OCI-LY7 (cell line): ENCODE results near the gene COPRS. TPM values are rescaled to one million over a fixed set of nuclear protein-coding genes. Genes with fewer than 3 reads are reported as not detected.

Experiments
- Bru-seq: library from RNA; stranded (reverse); fragments of 400-500 nt; gene quantifications from one replicate; lab custom pipeline; 2021; lab: Mats Ljungman, UMichigan
- BruChase-seq, 2 experiments: library from RNA; stranded (reverse); fragments of 400-500 nt; gene quantifications; one replicate each; lab custom pipeline; 2021; lab: Mats Ljungman, UMichigan
- BruUV-seq: library from RNA; stranded (reverse); fragments of 400-500 nt; replicated peaks from 2 replicates; lab custom pipeline; 2021; lab: Mats Ljungman, UMichigan
- CTCF ChIA-PET: fragments of 300-600 bp; sonication (Branson Sonifier 250); formaldehyde crosslinking; loops from one replicate; lab custom pipeline; 2022; ENCODE audit warnings: antibody characterized with exemption; ENCODE audit not compliant: unreplicated experiment; lab: Charles Lee
- POLR2A ChIA-PET: fragments of 300-600 bp; sonication (Branson Sonifier 250); formaldehyde crosslinking; loops from one replicate; lab custom pipeline; 2022; ENCODE audit warnings: antibody characterized with exemption; lab: Charles Lee
- DNase-seq: peaks from one replicate; pipeline ENCODE4 v3.0.0-alpha.2; 2015; ENCODE audit warnings: low spot score
- H2AFZ ChIP-seq: fragments of 200-600 bp; sonication (generic), shearing (Covaris generic); 2 replicates; pipeline ENCODE4 v1.6.1; 2014; ENCODE audit warnings: mild to moderate bottlenecking, antibody characterized with exemption, low read length, moderate library complexity
- H3K27ac ChIP-seq: fragments of 200-600 bp; sonication (generic); 2 replicates; pipeline ENCODE4 v1.5.1; 2014; ENCODE audit warnings: mixed run types, low read depth, mild to moderate bottlenecking, moderate library complexity, low read length, inconsistent platforms; ENCODE audit not compliant: poor library complexity, severe bottlenecking
- H3K36me3 ChIP-seq: fragments of 200-600 bp; sonication (generic); 2 replicates; pipeline ENCODE4 v1.6.1; 2014; ENCODE audit warnings: mild to moderate bottlenecking, antibody characterized with exemption, low read length, moderate library complexity, mixed read lengths; ENCODE audit not compliant: insufficient read depth
- H3K4me1 ChIP-seq: fragments of 200-600 bp; sonication (generic); 2 replicates; pipeline ENCODE4 v1.5.1; 2014; ENCODE audit warnings: mild to moderate bottlenecking, low read length; ENCODE audit not compliant: insufficient read depth, poor library complexity, severe bottlenecking
- H3K4me2 ChIP-seq: fragments of 200-600 bp; sonication (generic); 2 replicates; pipeline ENCODE4 v1.6.1; 2014; ENCODE audit warnings: mild to moderate bottlenecking, low read length
- H3K4me3 ChIP-seq: fragments of 200-600 bp; sonication (generic); 2 replicates; pipeline ENCODE4 v1.5.1; 2014; ENCODE audit warnings: mild to moderate bottlenecking, low read depth, low read length; ENCODE audit not compliant: poor library complexity, severe bottlenecking
- H3K79me2 ChIP-seq: fragments of 200-600 bp; sonication (generic); 2 replicates; pipeline ENCODE4 v1.6.1; 2016; ENCODE audit warnings: low read depth, mild to moderate bottlenecking, low read length, moderate library complexity, mixed read lengths; ENCODE audit not compliant: insufficient read depth
- H3K9me2 ChIP-seq: fragments of 200-600 bp; sonication (generic); 2 replicates; pipeline ENCODE4 v1.6.1; 2016; ENCODE audit warnings: mild to moderate bottlenecking, low read length, mixed read lengths; ENCODE audit not compliant: insufficient read depth
- H3K9me3 ChIP-seq: fragments of 200-600 bp; sonication (generic); 2 replicates; pipeline ENCODE4 v1.6.1; 2014; ENCODE audit warnings: mild to moderate bottlenecking, mixed run types, low read length, mixed read lengths
- H4K20me1 ChIP-seq: fragments of 200-600 bp; sonication (generic); 2 replicates; pipeline ENCODE4 v1.6.1; 2014; ENCODE audit warnings: mild to moderate bottlenecking, antibody characterized with exemption, low read length, moderate library complexity, mixed read lengths; ENCODE audit not compliant: insufficient read depth
- CTCF ChIP-seq: fragments of 200-600 bp; sonication (generic); conservative IDR thresholded peaks from 2 replicates; pipeline ENCODE4 v1.5.1; 2014; ENCODE audit warnings: mild to moderate bottlenecking, antibody characterized with exemption, low read length, moderate library complexity, mixed read lengths
- EZH2phosphoT487 ChIP-seq: fragments of 200-600 bp; sonication (generic); IDR thresholded peaks from 2 replicates; pipeline ENCODE4 v1.6.1; 2018; ENCODE audit warnings: low read depth, borderline replicate concordance, mild to moderate bottlenecking, mixed run types, antibody characterized with exemption, low read length, moderate library complexity, mixed read lengths
- intact Hi-C: fragments of 100-400 bp; cut with micrococcal nuclease; formaldehyde crosslinking; loops from one replicate; pipeline ENCODE4 v1.10.0; 2022; ENCODE audit not compliant: unreplicated experiment
- long read RNA-seq: library from polyadenylated mRNA; stranded (forward); transcript quantifications from one replicate; pipeline ENCODE4 v2.0.0, GENCODE V29; 2022
- total RNA-seq, 2 experiments: library from RNA; depleted of rRNA in 1 of 2; stranded (reverse); fragments of >200 nt in 1 of 2; shearing (Covaris generic) in 1 of 2; gene quantifications; 2 replicates each; pipeline ENCODE4 v1.2.3, GENCODE V29; 2014 to 2022

Gene COPRS
- 50.7 and 64.3 TPM in 2 replicates for total RNA-seq (2014; rRNA removed; shearing (Covaris generic))
- total RNA-seq (2022) = 32.1 and 32.7 TPM in 2 replicates
- Bru-seq, nascent RNA = percentile 60 among the genes with signal in this experiment
- BruChase-seq, experiment 1, labeled RNA remaining after a 6-hour chase = percentile 72 among the genes with signal in this experiment
- BruChase-seq, experiment 2, labeled RNA remaining after a 2-hour chase = percentile 63 among the genes with signal in this experiment
- long read RNA-seq, transcript COPRS-201 (4 exons, 968 nt) = major isoform, 73 of 74 reads
- long read RNA-seq, partial matches to known transcripts = 0 of 74 reads
- long read RNA-seq, other reads (novel, unspliced or antisense) = 0 of 74 reads

GRCh38 chr17:31858642-31859486 lies at the start of gene COPRS:
Gene COPRS (minus strand): TSS chr17:31859244. CDS start chr17:31859199, 45 bp downstream.
- BruUV-seq = no TSS peak
- ChIA-PET POLR2A (interaction anchor here (0.6 kb wide), 3 partner anchors 29 to 548 kb away, joined by 3 to 4 read pairs (median 3); no protein-coding TSS in a partner anchor), CTCF (interaction anchor here (0.6 kb wide), 1 partner anchor 492 kb away, joined by 3 read pairs; no protein-coding TSS in a partner anchor)
- Histone ChIP-seq H3K27ac (no peak within 1 kb of the TSS), H3K36me3 (peaks cover 39% of the 10 kb centered on the region), H3K9me3 (no peaks in the 10 kb centered on the region), H2AFZ (peak within 1 kb of the TSS; percentile 32), H3K4me1 (peaks cover 18% of the 10 kb centered on the region), H3K4me3 (peak within 1 kb of the TSS; percentile 76), H3K9me2 (no peaks in the 10 kb centered on the region), H3K4me2 (peak within 1 kb of the TSS; percentile 81), H3K79me2 (no peaks in the 10 kb centered on the region), H4K20me1 (no peaks in the 10 kb centered on the region)
- intact Hi-C loops = loop anchor here (2.0 to 5.0 kb wide), 2 partner anchors 42 to 322 kb away; partner anchors contain the start of gene UTP6
- TF ChIP-seq CTCF (no peak), EZH2phosphoT487 (no peak)
- DNase-seq = peak; percentile 88

- CTCF ChIA-PET = no interaction called here
- H3K27ac ChIP-seq = no peak overlapping the region
- no TSS peak for BruUV-seq
- DNase-seq = no peak
- intact Hi-C loops = loop anchor here (10.0 kb wide), 1 partner anchor 374 kb away; no protein-coding TSS in a partner anchor
- no peak overlapping the region for H3K4me3 ChIP-seq
- H3K4me2 ChIP-seq = no peak overlapping the region
- no peaks in the 10 kb centered on the region for H3K79me2 ChIP-seq
- POLR2A ChIA-PET = no interaction called here
- TF ChIP-seq EZH2phosphoT487 (no peak), CTCF (no peak)
- H3K36me3 ChIP-seq = no peaks in the 10 kb centered on the region
- H3K9me2 ChIP-seq = no peaks in the 10 kb centered on the region
- no peaks in the 10 kb centered on the region for H4K20me1 ChIP-seq
- peaks cover 18% of the 10 kb centered on the region for H3K4me1 ChIP-seq
- H2AFZ ChIP-seq = no peak overlapping the region; the same call in 1 of the 2 replicates
- H3K9me3 ChIP-seq = no peaks in the 10 kb centered on the region
Observed at GRCh38 chr17:31908386-31908785, 49.3 kb upstream of the COPRS start.
